Mesodermal cell (in vitro differentiated cells): Measurements from ENCODE around the gene PAX5.

Experiments
- H3K27ac ChIP-seq: 2 replicates; pipeline ENCODE4 v1.7.0; 2013; ENCODE audit warnings: mild to moderate bottlenecking, low read depth, low read length, moderate library complexity; ENCODE audit not compliant: severe bottlenecking
- H3K36me3 ChIP-seq: 2 replicates; pipeline ENCODE4 v1.7.1; 2013; ENCODE audit warnings: mild to moderate bottlenecking, low read length, moderate library complexity; ENCODE audit not compliant: control insufficient read depth, insufficient read depth
- H3K4me1 ChIP-seq: one replicate; pipeline ENCODE4 v1.7.1; 2013; ENCODE audit warnings: mild to moderate bottlenecking, low read length; ENCODE audit not compliant: insufficient read depth, control insufficient read depth, poor library complexity, severe bottlenecking
- H3K4me3 ChIP-seq: 2 replicates; pipeline ENCODE4 v1.7.0; 2013; ENCODE audit warnings: low read length, control low read depth, mild to moderate bottlenecking; ENCODE audit not compliant: insufficient read depth, poor library complexity, severe bottlenecking; ENCODE audit errors: extremely low read depth
- H3K9me3 ChIP-seq: 2 replicates; pipeline ENCODE4 v1.7.1; 2013; ENCODE audit warnings: mild to moderate bottlenecking, low read length, moderate library complexity; ENCODE audit not compliant: control insufficient read depth
- whole genome bisulfite sequencing, 2 experiments: methylation state at CpG; one replicate each; pipeline ENCODE4 v1.1.5; 2013; ENCODE audit warnings: missing lambda C conversion rate in 2 of 2; ENCODE audit not compliant: insufficient coverage in 2 of 2; 5-methylcytosine and 5-hydroxymethylcytosine counted together

Gene PAX5

DNA sequence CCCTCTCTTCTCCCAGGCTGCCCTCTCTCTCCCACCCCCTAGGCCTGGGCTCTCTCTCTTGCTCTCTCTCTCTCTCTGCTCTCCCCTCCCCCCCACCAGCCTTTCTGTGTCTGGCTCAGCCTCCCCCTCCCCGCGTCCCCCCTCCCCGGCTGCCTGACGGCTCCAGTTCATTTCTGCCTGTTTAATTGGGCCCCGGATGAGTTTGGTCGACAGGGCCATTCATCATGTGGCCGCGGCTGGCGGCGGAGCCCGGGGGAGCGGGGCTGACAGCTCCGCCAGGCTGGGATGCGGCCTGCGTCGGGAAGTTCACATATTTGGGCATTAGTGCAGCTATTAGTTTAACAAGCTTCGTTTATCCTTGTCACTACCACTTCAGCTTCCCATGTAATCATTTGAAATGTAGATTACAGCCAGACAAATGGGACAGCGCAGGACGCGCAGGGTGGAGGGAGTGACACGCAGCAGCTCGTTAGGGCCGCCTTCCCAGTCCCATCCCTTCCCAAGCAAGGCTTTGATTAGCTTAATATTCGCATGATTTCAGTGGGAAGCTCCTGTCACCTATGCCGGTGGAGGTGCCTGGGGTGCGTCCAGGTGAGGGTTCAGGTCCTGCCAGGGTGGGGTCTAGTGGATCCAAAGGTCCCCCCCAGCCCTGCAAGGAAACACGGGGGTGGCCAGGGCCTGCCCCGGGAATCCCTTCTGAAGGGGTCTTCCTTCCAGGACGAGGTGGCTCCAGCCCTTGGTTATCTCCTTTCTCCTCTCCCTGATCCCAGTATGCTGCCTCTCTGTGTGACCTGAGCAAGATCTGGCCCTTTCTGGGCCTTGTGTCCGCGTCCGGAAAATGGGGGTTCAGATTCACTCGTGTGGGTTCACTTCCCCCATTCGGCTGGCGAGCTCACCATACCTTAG, 214.8 kb downstream of the PAX5 start:
- peak overlapping the region; percentile 74 for H3K27ac ChIP-seq
- H3K36me3 ChIP-seq = no peaks in the 10 kb centered on the region
- no peaks in the 10 kb centered on the region for H3K9me3 ChIP-seq
- peaks cover 13% of the 10 kb centered on the region for H3K4me1 ChIP-seq
- 56% methylated on average over 18 to 21 of the region's 35 CpGs for WGBS, 2 experiments
- H3K4me3 ChIP-seq = no peak overlapping the region

- 58 to 69% methylated on average over 28 to 32 of the region's 32 CpGs for WGBS, 2 experiments
- Histone ChIP-seq H3K27ac (peak overlapping the region; percentile 74), H3K9me3 (no peaks in the 10 kb centered on the region), H3K4me1 (peaks cover 13% of the 10 kb centered on the region), H3K4me3 (no peak overlapping the region), H3K36me3 (no peaks in the 10 kb centered on the region)
Measured at GRCh38 chr9:36818242-36818938, 215.7 kb downstream of the PAX5 start.

DNA sequence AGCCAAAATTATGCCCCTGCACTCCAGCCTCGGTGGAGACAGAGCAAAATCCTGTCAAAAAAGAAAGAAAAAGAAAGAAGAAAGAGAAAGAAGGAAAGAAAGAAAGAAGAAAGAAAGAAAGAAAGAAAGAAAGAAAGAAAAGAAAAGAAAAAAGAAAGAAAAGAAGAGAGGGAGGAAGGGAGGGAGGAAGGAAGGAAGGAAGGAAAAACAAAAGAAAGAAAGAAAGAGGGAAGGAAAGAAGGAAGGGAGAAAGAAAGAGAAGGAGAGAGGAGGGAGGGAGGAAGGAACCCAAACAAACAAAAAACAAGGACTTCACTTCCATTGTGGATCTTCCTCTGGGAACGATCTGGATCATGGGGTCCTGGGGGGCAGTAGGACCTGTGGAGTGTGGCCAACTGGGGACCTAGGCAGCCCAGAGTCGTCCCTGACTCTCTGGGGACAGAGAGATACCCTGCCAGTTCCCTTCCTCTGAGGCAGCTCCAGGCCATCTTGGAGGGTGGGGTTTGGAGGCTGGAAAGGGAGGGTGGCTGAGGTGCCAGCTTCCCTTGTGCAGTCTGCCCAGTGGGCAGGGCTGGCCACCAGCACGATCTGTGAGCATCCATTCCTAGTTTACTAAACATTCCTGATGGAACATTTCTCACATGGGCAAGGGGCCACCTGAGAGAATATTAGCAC, 216.8 kb downstream of the PAX5 start:
- Histone ChIP-seq H3K27ac (no peak overlapping the region), H3K4me3 (no peak overlapping the region), H3K4me1 (peaks cover 13% of the 10 kb centered on the region), H3K9me3 (no peaks in the 10 kb centered on the region), H3K36me3 (no peaks in the 10 kb centered on the region)
- WGBS, 2 experiments = 89 to 92% methylated on average over 2 to 3 of the region's 4 CpGs

GRCh38 chr9:36816371-36816770, 217.7 kb downstream of the PAX5 start:
- Histone ChIP-seq H3K36me3 (no peaks in the 10 kb centered on the region), H3K4me1 (peaks cover 13% of the 10 kb centered on the region), H3K27ac (no peak overlapping the region), H3K4me3 (no peak overlapping the region), H3K9me3 (no peaks in the 10 kb centered on the region)
- WGBS, 2 experiments = 87 to 100% methylated on average over 2 to 3 of the region's 3 CpGs

DNA sequence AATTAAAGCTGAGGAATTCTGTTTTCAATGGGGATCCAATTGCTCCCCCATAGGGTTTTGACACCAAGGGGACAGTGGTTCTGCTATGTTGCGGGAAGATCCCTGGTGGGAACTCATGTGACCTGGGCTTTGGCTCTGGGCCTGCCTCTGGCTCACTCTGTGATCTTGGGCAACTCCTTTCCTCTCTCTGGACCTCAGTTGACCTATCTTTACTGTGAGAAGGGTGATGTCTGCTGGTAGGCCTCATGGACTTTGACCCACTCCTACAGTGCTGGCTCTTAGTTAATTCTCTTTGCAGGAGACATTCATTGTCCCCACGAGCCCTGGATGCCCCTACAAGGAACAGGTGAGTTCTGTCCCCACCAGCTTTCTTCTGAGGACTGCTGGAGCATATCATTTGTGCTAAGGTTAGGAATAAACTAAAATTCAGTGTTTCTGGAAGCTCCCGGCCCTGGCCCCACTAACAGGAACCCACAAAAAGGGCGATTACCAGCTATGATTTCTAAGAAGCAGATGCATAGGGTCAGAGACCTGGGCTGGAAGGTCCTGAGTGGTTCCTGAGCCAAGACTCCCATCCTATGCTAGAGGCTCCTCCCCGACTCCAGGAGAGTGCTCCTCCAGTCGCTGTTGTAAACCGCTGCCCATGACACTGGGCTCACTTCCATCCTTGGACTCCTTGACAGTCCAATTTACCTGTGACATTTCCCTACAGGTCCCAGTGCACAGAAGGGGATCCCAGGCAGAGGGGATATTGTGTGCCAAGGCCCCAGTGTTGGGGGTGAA, 218.3 kb downstream of the PAX5 start:
- 91 to 95% methylated on average over 6 of the region's 7 CpGs for WGBS, 2 experiments
- Histone ChIP-seq H3K27ac (no peak overlapping the region), H3K9me3 (no peaks in the 10 kb centered on the region), H3K36me3 (no peaks in the 10 kb centered on the region), H3K4me3 (no peak overlapping the region), H3K4me1 (peaks cover 13% of the 10 kb centered on the region)

- 80 to 100% methylated on average over 1 of the region's 3 CpGs for WGBS, 2 experiments
- no peak overlapping the region for H3K4me3 ChIP-seq
- no peak overlapping the region for H3K27ac ChIP-seq
Measured at GRCh38 chr9:36815023-36815422, 219.0 kb downstream of the PAX5 start.

DNA sequence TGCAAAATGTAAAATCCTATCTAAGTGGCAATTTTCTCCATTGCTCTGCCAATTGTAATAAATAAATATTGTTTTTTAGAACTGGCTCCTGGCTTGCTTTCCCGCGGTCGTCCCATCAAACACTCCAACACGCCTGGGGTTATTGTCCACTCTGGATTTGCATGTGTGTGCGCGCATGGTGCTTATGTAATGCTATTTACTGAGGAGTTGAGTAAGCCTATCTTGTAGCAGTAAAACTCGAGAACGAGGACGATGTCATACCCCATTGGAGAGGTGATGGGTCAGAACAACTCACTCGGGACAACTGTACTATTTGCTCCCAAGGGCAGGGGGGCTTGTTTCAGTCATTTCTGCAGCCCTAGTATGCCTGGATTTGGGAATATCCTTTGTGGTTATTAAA, 220.9 kb downstream of the PAX5 start:
- WGBS, 2 experiments = 97 to 100% methylated on average over 4 to 6 of the region's 10 CpGs
- Histone ChIP-seq H3K27ac (no peak overlapping the region), H3K36me3 (no peaks in the 10 kb centered on the region), H3K4me3 (no peak overlapping the region), H3K9me3 (no peaks in the 10 kb centered on the region), H3K4me1 (peaks cover 4% of the 10 kb centered on the region)

More at GRCh38 chr9:36815023-36815422, 219.0 kb downstream of the PAX5 start:
- Histone ChIP-seq H3K36me3 (no peaks in the 10 kb centered on the region), H3K4me1 (peaks cover 13% of the 10 kb centered on the region), H3K9me3 (no peaks in the 10 kb centered on the region)

- no peaks in the 10 kb centered on the region for H3K9me3 ChIP-seq
- no peaks in the 10 kb centered on the region for H3K4me1 ChIP-seq
- no peak overlapping the region for H3K27ac ChIP-seq
- H3K36me3 ChIP-seq = no peaks in the 10 kb centered on the region
- no peak overlapping the region for H3K4me3 ChIP-seq
Measured at GRCh38 chr9:36812556-36812955, 221.5 kb downstream of the PAX5 start.

- Histone ChIP-seq H3K9me3 (no peaks in the 10 kb centered on the region), H3K4me3 (no peak overlapping the region), H3K27ac (no peak overlapping the region), H3K36me3 (no peaks in the 10 kb centered on the region), H3K4me1 (no peaks in the 10 kb centered on the region)
- 80 to 89% methylated on average over 3 of the region's 4 CpGs for WGBS, 2 experiments
Measured at GRCh38 chr9:36808251-36808650, 225.8 kb downstream of the PAX5 start.

DNA sequence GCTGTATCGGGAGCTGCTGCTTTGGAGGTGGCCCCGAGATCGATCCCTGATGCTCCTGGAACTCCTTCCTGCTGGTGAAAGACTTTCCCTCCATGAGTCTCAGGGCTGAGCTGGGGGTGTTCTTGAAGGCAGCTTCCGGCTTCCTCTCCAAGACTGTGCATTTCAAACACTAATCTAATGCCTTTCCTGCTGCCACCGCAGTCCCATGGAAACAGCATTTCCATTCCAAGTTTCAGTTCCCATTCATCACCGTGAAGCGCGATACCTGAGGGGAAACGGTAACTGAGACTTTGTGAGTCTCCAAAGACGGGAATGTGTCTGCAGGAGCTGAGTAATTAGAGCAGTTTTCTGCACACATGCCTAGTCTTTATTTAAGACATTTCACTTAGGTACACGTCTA, 230.1 kb downstream of the PAX5 start:
- no peak overlapping the region for H3K4me3 ChIP-seq
- H3K4me1 ChIP-seq = no peaks in the 10 kb centered on the region
- H3K36me3 ChIP-seq = no peaks in the 10 kb centered on the region
- H3K9me3 ChIP-seq = no peaks in the 10 kb centered on the region
- 88 to 93% methylated on average over 8 to 9 of the region's 11 CpGs for WGBS, 2 experiments
- no peak overlapping the region for H3K27ac ChIP-seq
